Amniotic epithelial cell (primary cell): ENCODE measurements around the gene RNF223.

ENCODE experiments used
- DNase-seq: peaks from one replicate; pipeline ENCODE4 v3.0.0-alpha.2; 2010; ENCODE audit warnings: low read depth

Gene RNF223

DNA sequence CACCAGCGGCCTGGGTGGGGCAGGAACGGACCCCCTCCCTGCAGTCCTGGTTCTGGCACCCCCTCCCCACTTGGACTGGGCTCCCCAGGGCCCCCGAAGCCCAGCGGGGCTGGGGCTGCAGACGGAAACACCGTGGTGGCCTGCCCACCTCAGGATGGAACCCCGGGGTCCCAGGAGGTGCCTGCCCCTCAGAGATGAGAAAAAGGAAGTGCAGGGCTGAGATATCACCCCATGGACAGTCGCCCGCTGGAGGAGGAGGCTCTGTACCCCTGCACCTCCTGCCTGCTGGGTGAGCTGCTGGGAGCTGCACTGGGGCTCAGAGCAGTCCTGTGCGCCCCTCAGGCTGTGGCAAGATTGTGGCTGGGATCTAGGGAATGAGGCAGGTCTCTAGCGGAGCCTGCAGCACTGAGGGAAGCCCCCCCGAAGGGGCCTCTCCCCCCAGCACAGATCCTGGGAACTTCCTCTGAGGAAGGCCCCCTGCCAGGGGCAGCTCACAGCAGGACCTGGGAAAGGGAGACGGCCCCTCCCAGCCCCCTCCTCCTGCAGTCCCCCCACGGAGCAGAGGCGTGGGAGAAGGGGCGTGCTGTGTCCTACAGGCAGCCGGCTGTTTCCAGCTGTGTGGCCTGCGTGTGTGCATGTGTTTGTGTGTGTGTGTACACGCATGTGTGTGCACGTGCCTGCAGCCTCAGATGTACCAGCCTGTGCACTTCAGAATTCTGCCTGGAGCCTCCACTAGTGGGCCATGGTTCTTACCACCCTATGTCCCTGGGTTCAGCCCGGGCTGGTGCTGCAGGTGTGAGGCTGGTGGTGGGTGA is 47.3 kb downstream of the RNF223 start:
- DNase-seq, result no peak

DNA sequence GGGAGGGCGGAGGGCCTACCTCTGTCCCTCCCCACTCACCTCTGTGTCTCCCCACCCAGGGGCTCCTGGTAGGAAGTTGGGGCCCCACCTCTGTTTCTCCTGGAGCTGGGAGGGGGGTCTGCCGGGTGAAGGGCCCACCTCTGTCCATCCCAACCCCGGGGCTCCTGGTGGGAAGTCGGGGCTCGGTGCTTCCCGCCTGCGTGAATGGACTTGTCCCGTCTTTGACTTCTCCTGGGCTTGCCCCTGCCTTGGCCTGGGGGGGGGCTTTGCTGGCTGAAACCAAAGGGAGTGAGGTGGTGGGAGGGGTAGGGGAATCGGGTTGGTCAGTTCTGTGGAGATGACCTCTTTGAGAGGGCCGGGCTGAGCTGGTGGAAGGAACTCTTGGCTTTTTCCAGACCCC is 48.4 kb downstream of the RNF223 start:
- DNase-seq, result no peak

DNA sequence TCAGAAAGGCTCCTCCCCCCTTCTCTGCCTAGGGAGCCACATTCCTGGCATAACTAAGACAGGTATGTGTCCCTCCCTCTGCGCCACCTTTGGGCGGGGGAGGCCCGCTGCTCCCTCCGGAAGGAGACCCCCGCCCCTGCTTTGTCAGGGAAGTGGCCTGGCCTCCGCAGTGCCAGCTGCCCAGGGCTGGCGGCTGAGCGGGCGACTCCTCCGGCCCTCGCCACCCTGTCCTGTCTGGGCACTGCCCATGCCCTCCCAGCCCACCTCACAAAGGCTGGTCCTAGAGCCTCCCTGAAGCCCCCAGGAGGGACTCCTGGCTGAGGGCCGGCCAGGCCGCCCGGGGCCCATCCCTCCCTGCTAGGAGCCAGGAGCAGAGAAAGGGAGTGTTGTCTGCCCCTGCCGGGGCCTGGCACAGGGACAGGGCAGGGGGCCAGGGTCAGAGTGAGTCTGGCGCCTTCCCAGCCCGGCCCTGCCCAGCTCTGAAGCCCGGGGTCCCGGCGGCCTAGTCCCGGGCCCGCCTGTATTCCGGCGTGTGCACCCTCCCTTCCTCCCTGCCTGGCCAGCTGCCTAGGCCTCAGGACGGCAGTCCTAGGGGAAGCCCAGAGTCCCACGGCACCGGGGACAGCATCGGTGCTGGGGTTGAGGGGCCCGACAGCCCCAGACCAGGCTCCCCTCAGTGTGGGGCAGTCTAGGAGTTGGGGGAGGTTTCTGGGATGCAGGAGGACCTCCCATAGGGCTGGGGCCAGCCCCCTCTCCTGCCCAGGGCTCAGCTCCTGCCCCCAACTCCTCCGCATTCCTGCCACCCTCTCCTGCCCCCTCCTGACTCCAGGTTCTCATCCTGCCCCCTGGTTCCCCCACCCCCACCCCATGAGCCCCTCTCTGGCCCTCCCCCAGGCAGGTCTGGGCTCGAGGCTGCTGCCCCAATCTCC is 49.1 kb downstream of the RNF223 start:
- DNase-seq, result peak; percentile 55

DNA sequence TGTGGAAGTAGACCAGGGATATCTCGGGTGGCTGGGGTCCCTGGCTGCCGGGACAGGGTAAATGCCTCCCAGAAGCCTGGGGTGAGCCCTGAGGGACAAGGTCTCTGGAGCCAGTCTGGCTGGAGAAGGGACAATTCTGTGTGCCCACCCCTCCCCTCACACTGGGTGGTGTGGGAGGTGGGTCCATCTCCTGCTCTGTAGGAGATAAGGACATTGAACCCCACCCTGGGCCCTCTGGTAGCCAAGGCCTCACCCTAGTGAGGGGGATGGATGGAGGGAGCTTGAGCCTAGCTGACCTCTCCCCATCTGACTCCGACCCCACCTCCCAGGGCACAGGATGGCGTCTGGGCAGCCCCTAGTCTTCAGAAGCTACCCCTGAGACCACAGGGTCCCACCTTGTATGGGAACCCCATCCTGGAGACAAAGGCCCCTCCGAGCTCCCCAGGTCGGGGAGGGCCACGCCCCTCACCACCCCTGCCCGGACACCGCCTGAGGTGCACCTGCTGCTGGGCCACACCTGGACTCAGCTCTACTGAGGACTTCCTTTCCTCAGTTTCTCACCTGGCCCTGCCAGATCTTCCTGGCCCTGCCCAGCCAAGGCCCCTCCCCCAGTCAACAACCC is 49.8 kb downstream of the RNF223 start:
- no peak for DNase-seq

DNA sequence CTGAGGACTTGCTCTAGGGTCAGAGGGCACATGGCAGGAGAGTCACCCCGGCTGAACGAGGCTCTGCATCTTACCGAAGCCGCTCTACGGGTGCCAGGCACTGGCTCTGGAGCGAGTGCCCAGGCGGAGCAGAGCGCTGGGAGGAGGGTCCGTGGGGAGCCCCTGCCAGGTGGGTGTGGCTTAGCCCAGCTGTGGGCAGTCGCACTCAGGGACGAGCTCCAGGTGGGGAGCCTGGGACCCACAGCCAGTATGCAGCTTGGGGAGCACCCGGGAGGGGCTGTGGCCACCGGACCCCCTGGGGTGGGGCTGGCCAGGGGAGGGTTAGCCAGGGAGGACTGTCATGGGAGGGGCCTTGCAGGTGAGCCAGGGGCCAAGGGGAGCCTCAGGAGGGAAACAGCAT is 50.4 kb downstream of the RNF223 start:
- no peak for DNase-seq

DNA sequence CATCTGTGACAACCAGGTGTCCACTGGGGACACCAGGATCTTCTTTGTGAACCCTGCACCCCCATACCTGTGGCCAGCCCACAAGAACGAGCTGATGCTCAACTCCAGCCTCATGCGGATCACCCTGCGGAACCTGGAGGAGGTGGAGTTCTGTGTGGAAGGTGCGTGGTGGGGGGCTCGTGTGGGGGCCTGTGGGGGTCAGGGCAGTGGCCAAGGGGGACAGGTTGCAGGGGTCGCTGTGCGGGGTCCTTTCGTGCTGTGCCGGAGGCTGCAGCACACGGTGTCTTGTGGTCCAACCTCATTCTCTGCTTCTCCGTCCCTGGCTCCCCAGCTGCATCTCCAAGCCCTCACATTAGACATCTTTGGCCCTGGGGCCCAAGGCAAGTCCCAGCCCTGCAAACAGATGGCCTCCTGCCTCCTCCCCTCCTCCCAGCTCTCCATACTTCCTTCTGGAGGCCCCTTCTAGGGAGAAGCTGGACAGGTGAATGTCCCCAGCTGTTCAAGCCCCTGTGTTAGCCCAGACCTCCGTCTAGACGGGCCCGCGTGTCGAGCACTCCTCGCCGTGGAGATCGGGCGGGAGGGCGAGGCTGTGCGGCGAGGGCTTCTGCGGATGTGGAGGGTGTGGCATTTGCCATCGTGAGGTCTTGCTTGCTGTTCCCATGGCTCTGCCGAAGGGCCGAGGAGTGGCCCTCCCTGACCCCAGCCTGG is 51.6 kb downstream of the RNF223 start:
- DNase-seq, result no peak

DNA sequence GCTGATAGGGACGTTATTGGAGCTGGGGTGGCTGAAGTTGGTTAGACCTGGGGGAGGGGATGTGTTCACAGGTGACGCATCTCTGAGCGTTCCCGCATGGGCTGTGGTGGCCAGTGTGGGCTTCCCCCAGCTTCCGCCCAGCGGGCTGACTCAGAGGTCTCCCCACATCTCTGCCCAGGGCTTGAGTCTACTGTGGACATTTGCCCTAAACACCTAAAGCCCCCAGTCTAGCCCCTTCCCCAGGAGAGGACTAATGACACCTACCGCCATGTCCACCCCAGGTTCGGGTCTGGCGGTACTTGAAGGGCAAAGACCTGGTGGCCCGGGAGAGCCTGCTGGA is 52.2 kb downstream of the RNF223 start:
- peak; percentile 78 for DNase-seq

DNA sequence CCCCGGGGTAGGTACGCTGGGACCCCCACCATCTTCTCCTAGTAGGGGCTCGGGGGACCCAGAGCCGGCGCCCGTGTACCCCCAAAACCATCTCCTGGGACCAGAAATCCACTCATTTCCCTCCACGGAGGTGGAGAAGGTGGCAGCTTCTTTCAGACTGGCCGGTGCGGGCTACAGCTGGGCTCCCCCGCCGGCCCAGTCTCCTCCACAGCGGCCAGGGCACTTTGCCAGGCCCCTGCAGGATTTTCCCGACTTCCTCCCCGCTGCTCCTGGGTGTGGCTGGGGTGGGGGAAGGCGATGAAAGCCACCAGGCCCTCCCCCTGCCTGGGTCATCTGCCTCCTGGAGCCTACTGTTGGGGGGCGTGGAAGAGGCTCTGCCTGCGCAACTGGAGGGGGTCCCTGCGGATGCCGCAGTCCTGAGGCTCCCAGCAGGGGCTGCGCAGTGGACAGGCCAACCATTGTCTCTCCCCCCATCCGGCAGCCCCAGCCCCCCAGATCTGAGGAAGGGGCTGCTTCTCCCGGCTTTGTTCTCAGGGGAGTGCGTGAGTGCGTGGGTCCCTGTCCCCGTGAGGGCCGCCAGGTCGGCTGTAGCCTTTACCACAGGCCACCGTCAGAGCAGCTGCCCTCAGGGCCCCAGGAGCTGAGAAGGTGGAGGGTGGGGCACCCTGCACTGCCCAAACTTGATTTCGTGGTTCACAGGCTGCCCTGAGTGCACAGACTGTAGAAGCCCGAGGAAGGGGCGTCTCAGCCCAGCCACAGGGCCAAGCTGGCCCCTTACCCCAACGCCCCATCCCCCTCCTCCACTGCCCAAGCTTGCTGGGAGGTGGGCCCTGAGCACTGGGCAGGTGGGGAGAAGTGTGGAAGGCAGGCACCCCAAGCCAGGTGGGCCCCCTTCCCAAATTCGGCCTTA is 52.8 kb downstream of the RNF223 start:
- DNase-seq, result peak; percentile 69
